Caki2 (cell line): ENCODE measurements around the gene EXD3. TPM values are rescaled to one million over a fixed set of nuclear protein-coding genes. Genes with fewer than 3 reads are reported as not detected.

Source experiments
- DNase-seq: peaks from one replicate; pipeline ENCODE4 v3.0.0-alpha.2; 2015; ENCODE audit warnings: low read depth
- in situ Hi-C: cut with HindIII; loops from 2 replicates; pipeline ENCODE4 v1.10.0; 2016; ENCODE audit warnings: low sequenced_read_pairs, low pct_unique_long_range_greater_than_20kb, mixed read lengths
- total RNA-seq: library from RNA; depleted of rRNA; stranded (reverse); fragments of >200 nt; shearing (Covaris generic); gene quantifications from 2 replicates; pipeline ENCODE4 v1.2.3, GENCODE V29; 2014; ENCODE audit warnings: low replicate concordance

Gene EXD3
- total RNA-seq, 1 experiment from 2014 or later: 5.3 TPM

- no peak for DNase-seq
- in situ Hi-C loops: no loop called here
These were observed 15.9 kb downstream of the EXD3 start for GRCh38 chr9:137406876-137407589.

- DNase-seq: no peak
- in situ Hi-C loops: no loop called here
These were observed 16.7 kb downstream of the EXD3 start for GRCh38 chr9:137406085-137406760.

GRCh38 chr9:137405677-137406081 lies 17.3 kb downstream of the EXD3 start:
- in situ Hi-C loops: no loop called here
- peak; percentile 26 for DNase-seq

- no peak for DNase-seq
- in situ Hi-C loops: no loop called here
These were observed 17.9 kb downstream of the EXD3 start for GRCh38 chr9:137404961-137405567.

GRCh38 chr9:137403269-137403668 lies 19.7 kb downstream of the EXD3 start:
- in situ Hi-C loops: no loop called here
- no peak for DNase-seq

GRCh38 chr9:137402746-137403145 lies 20.2 kb downstream of the EXD3 start:
- in situ Hi-C loops: no loop called here
- no peak for DNase-seq

GRCh38 chr9:137398561-137399468 lies 24.1 kb downstream of the EXD3 start:
- in situ Hi-C loops: no loop called here
- DNase-seq: no peak

GRCh38 chr9:137397675-137398423 lies 25.1 kb downstream of the EXD3 start:
- in situ Hi-C loops: no loop called here
- DNase-seq: no peak

GRCh38 chr9:137396634-137397367 lies 26.2 kb downstream of the EXD3 start:
- in situ Hi-C loops: no loop called here
- no peak for DNase-seq

GRCh38 chr9:137396227-137396626 lies 26.7 kb downstream of the EXD3 start:
- in situ Hi-C loops: no loop called here

GRCh38 chr9:137395666-137396010 lies 27.3 kb downstream of the EXD3 start:
- in situ Hi-C loops: no loop called here
- DNase-seq: no peak

More at GRCh38 chr9:137396227-137396626, 26.7 kb downstream of the EXD3 start:
- DNase-seq: no peak

GRCh38 chr9:137394866-137395665 lies 27.9 kb downstream of the EXD3 start:
- in situ Hi-C loops: no loop called here
- DNase-seq: no peak

- no peak for DNase-seq
- in situ Hi-C loops: no loop called here
These were observed 29.5 kb downstream of the EXD3 start for GRCh38 chr9:137393176-137394150.

GRCh38 chr9:137392232-137393007 lies 30.5 kb downstream of the EXD3 start:
- in situ Hi-C loops: no loop called here
- DNase-seq: no peak

GRCh38 chr9:137391411-137391754 lies 31.6 kb downstream of the EXD3 start:
- in situ Hi-C loops: no loop called here
- DNase-seq: no peak
